ENCODE data around the gene PTPRCAP.
"Not testable (repeated sequence)": the region's sequence is repeated elsewhere in the genome, so short reads cannot be mapped to it uniquely, and the experiment has no call there.

PTPRCAP gene

DNA sequence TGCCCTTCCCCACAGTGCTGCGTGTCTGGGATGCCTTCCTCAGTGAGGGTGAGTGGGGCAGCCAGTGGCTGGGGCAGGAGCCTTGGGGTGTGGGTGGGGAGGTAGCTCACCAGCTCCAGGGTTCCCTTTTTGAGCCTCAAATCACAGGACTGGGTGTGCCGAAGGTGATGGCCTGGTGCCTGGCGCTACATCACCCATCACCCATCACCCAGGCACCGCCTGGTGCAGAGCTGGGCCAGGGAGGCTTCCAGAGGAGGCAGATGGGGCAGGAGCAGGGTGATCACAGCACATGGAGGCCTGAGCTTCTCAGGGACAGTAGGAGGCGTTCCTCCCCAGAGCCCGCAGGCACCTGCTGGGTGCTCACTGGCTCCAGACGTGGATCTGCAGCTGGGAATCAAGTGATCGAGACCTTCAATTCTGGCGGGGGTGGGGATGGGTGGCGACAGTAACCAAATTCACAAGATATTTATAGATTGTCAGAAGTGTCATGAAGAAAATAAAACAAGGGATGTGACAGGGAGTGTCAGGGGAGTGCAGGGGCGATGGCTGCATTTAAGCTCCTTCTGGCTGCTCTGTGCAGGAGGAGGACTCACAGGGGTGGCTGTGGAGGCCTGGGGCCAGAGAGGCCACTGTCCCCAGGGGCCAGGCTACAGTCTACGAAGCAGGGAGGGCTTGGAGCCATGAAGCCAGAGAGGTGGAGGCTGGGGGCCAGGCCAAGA lies 30.4 kb downstream of the PTPRCAP start:
- no peak for DNase-seq (ENCODE audit: low read depth)
- in situ Hi-C loops (cut with HindIII; ENCODE audit: low sequenced_read_pairs) = no loop called here
- TF ChIP-seq, protein P1, sequence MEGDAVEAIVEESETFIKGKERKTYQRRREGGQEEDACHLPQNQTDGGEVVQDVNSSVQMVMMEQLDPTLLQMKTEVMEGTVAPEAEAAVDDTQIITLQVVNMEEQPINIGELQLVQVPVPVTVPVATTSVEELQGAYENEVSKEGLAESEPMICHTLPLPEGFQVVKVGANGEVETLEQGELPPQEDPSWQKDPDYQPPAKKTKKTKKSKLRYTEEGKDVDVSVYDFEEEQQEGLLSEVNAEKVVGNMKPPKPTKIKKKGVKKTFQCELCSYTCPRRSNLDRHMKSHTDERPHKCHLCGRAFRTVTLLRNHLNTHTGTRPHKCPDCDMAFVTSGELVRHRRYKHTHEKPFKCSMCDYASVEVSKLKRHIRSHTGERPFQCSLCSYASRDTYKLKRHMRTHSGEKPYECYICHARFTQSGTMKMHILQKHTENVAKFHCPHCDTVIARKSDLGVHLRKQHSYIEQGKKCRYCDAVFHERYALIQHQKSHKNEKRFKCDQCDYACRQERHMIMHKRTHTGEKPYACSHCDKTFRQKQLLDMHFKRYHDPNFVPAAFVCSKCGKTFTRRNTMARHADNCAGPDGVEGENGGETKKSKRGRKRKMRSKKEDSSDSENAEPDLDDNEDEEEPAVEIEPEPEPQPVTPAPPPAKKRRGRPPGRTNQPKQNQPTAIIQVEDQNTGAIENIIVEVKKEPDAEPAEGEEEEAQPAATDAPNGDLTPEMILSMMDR (IDR thresholded peaks at IDR 0.05; ENCODE audit: low read depth, low read length, missing control alignments) = no peak
- no peak overlapping the region for H3K4me3 ChIP-seq (ENCODE audit: low read depth, low read length)

DNA sequence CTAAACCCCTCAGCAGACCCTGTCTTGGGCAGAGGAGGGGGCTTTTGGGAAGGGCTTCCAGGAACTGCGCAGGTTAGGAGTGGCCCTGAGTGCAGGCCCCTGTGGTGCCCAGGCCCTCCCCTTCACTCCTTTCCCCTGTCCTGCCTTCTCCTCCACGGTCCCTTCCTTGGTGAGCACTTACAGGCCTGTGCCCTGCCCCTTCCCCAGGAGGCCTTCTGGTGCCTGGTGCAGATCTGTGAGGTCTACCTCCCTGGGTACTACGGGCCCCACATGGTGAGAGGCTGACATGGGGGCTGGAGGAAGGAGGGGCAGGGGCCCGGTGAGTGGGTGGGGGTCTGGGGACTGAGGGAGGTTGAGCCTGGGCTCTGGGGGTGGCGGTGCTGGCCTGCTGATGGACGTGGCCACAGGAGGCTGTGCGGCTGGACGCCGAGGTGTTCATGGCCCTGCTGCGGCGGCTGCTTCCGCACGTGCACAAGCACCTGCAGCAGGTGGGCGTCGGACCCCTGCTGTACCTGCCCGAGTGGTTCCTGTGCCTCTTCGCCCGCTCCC lies 31.0 kb downstream of the PTPRCAP start:
- in situ Hi-C loops (cut with HindIII; ENCODE audit: low sequenced_read_pairs) = no loop called here
- TF ChIP-seq, protein P1 (IDR thresholded peaks at IDR 0.05; ENCODE audit: low read depth, low read length, missing control alignments) = no peak
- no peak overlapping the region for H3K4me3 ChIP-seq (ENCODE audit: low read depth, low read length)

DNA sequence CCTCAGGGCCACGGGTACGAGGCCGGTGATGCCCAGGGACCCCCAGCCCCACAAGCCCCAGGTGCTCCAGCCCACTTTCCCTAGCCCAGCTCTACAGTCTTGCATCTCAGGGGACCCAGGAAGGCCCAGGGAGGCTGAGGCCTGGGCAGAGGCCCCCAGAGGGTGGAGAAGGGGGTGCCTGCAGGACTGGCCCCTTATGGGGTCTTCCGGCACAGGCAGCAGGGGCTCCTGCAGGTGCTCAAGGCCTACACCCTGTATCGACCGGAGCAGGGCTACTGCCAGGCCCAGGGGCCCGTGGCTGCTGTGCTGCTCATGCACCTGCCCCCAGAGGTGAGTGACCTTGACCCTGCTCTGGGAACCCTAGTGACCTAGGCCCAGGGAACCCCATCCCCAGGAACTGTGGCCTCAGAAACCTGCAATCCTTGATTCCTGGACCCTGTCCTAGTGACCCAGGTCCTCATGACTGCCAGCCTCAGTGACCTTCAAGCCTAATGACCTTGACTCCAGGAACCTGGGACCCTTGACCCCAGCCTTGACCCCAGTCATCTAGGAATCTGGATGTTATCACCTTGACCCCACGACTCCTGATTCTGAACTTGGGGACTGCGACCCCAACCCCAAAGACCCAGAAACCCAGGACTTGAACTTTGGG lies 31.7 kb downstream of the PTPRCAP start:
- in situ Hi-C loops (cut with HindIII; ENCODE audit: low sequenced_read_pairs) = no loop called here
- no peak for DNase-seq (ENCODE audit: low read depth)
- TF ChIP-seq, protein P1 (IDR thresholded peaks at IDR 0.05; ENCODE audit: low read depth, low read length, missing control alignments) = no peak

More for the DNA sequence above, 31.0 kb downstream of the PTPRCAP start:
- no peak for DNase-seq (ENCODE audit: low read depth)

DNA sequence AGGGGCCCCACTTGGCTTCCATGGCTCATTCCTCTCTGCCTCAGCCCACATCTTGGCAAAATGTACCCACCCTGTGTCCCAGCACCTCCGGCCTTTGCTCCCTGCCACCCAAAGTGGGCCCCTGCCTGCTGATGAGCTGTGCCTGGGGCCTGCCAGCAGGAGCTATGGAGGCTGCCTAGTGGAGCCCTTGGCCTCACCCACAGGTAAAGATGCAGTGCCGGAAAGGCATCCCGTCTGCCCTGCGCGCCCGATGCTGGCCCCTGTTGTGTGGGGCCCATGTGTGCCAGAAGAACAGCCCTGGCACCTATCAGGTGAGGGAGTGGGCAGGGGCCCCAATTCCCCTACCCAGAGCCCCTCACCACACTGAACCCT lies 32.3 kb downstream of the PTPRCAP start:
- TF ChIP-seq, protein P1 (IDR thresholded peaks at IDR 0.05; ENCODE audit: low read depth, low read length, missing control alignments) = no peak
- no peak for DNase-seq (ENCODE audit: low read depth)
- no peak overlapping the region for H3K4me3 ChIP-seq (ENCODE audit: low read depth, low read length)
- in situ Hi-C loops (cut with HindIII; ENCODE audit: low sequenced_read_pairs) = no loop called here

More for the DNA sequence above, 31.7 kb downstream of the PTPRCAP start:
- no peak overlapping the region for H3K4me3 ChIP-seq (ENCODE audit: low read depth, low read length)

DNA sequence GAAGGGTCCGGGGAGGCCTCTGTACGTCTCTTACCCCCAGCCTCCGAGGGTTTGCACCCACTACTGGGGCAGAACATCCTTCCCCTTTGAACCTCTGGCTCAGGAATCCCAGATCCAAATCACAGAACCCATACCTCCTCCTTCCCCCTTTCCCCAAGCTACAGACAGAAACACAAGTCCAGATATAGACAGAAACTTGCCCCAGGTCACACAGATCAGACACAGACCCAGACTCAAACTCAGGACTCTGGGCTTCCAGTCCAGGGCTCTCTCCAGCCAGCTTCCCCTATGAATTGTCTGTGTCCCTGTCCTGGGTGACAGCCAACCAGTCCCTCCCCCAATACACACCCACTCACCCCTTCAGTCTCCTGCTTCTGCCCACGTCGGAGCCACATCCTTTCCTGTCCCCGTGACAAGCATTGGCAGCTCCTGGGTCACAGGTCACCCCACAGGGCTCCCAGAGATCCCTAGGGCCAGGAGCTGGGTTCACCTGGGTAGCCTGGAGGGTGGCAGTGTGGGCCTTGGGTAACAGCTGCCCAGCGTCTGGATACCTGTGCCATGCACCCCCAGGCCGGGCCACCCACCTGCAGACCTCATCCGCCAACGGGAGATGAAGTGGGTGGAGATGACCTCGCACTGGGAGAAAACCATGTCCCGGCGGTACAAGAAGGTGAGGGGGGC lies 32.8 kb downstream of the PTPRCAP start:
- DNase-seq (ENCODE audit: low read depth) = no peak
- in situ Hi-C loops (cut with HindIII; ENCODE audit: low sequenced_read_pairs) = no loop called here
- H3K4me3 ChIP-seq (ENCODE audit: low read depth, low read length) = no peak overlapping the region
- TF ChIP-seq, protein P1 (IDR thresholded peaks at IDR 0.05; ENCODE audit: low read depth, low read length, missing control alignments) = no peak

DNA sequence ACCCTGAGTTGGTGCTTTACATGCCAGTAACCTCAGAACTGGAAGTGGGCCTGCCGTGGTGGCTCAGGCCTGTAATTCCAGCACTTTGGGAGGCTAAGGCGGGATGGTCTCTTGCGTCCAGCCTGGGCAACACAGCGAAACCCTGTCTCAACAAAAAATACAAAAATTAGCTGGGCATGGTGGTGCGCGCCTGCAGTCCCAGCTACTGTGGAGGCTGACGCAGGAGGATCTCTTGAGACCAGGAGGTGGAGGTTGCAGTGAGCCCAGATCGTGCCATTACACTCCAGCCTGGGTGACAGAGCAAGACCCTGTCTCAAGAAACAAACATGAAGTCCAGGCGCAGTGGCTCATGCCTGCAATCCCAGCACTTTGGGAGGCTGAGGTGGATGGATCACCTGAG lies 34.4 kb downstream of the PTPRCAP start:
- not testable (repeated sequence) for H3K4me3 ChIP-seq (ENCODE audit: low read depth, low read length)

DNA sequence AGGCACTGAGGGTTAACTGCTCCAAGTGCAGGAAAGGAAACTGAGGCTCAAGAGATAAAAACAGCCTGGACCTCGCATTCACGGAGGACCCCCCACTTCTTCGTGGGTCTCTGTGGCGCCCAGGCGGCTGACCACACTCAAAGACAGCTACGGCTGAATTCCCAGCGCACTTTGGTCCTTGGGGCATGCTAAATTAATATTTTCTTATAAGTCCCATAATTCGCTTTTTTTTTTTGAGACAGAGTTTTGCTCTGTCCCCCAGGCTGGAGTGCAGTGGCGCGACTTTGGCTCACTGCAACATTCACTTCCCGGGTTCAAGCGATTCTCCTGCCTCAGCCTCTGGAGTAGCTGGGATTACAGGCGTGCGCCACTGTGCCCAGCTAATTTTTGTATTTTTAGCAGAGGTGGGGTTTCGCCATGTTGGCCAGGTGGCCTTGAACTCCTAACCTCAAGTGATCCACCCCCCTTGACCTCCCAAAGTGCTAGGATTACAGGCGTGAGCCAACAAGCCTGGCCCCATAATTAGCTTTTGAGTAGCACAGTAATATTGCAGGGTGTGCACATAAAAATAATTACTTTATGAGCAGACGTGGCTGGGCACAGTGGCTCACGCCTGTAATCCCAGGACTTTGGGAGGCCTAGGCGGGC lies 35.2 kb downstream of the PTPRCAP start:
- DNase-seq (ENCODE audit: low read depth); in situ Hi-C loops (cut with HindIII; ENCODE audit: low sequenced_read_pairs): not testable (repeated sequence)
- peak overlapping the region; percentile 17 for H3K4me3 ChIP-seq (ENCODE audit: low read depth, low read length)

More for the DNA sequence above, 34.4 kb downstream of the PTPRCAP start:
- in situ Hi-C loops (cut with HindIII; ENCODE audit: low sequenced_read_pairs); DNase-seq (ENCODE audit: low read depth): not testable (repeated sequence)
